NOMO-1 treated with dmso at 0.1 percent for 144 hours (cell line): Measurements from ENCODE around the gene FAM186B.
"Not testable (repeated sequence)": the region's sequence is repeated elsewhere in the genome, so short reads cannot be mapped to it uniquely, and the experiment has no call there.

Source experiments
- DNase-seq: peaks from one replicate; lab custom pipeline; 2025; ENCODE audit not compliant: unreplicated experiment; lab: John Stamatoyannopoulos, UW

Gene FAM186B

GRCh38 chr12:49612210-49612609 lies 6.8 kb upstream of the FAM186B start:
- DNase-seq: no peak

- not testable (repeated sequence) for DNase-seq
Measured at GRCh38 chr12:49610785-49611184, 5.3 kb upstream of the FAM186B start.

GRCh38 chr12:49609875-49610154 lies 4.4 kb upstream of the FAM186B start:
- DNase-seq: no peak

- no peak for DNase-seq
Measured at GRCh38 chr12:49609059-49609874, 3.8 kb upstream of the FAM186B start.

GRCh38 chr12:49604856-49605255 lies 583 bp downstream of the FAM186B start:
- no peak for DNase-seq

- DNase-seq: no peak
Measured at GRCh38 chr12:49603721-49604120, 1.7 kb downstream of the FAM186B start.

- no peak for DNase-seq
Measured at GRCh38 chr12:49599961-49600360, 5.5 kb downstream of the FAM186B start.

GRCh38 chr12:49598527-49598926 lies 6.9 kb downstream of the FAM186B start:
- DNase-seq: no peak

- DNase-seq: no peak
Measured at GRCh38 chr12:49588721-49589516, 16.5 kb downstream of the FAM186B start.

GRCh38 chr12:49588281-49588680 lies 17.2 kb downstream of the FAM186B start:
- no peak for DNase-seq

- no peak for DNase-seq
Measured at GRCh38 chr12:49587174-49587908, 18.1 kb downstream of the FAM186B start.

- no peak for DNase-seq
Measured at GRCh38 chr12:49585477-49586459, 19.7 kb downstream of the FAM186B start.

GRCh38 chr12:49584591-49584990 lies 20.8 kb downstream of the FAM186B start:
- no peak for DNase-seq

- no peak for DNase-seq
Measured at GRCh38 chr12:49583366-49584094, 21.9 kb downstream of the FAM186B start.

GRCh38 chr12:49582850-49583249 lies 22.6 kb downstream of the FAM186B start:
- no peak for DNase-seq

- no peak for DNase-seq
Measured at GRCh38 chr12:49582201-49582600, 23.2 kb downstream of the FAM186B start.

- DNase-seq: no peak
Measured at GRCh38 chr12:49580572-49581535, 24.6 kb downstream of the FAM186B start.

GRCh38 chr12:49578471-49579112 lies 26.8 kb downstream of the FAM186B start:
- no peak for DNase-seq
